HG02798 (cell line): ENCODE data around the gene ELL.
"Not testable (repeated sequence)": the region's sequence is repeated elsewhere in the genome, so short reads cannot be mapped to it uniquely, and the experiment has no call there.

Experiments
- ATAC-seq: cut with Tn5 transposase; IDR thresholded peaks from one replicate; pipeline ENCODE4 v1.9.1; 2021; ENCODE audit warnings: mild to moderate bottlenecking; ENCODE audit not compliant: unreplicated experiment, poor library complexity

The ELL gene

DNA sequence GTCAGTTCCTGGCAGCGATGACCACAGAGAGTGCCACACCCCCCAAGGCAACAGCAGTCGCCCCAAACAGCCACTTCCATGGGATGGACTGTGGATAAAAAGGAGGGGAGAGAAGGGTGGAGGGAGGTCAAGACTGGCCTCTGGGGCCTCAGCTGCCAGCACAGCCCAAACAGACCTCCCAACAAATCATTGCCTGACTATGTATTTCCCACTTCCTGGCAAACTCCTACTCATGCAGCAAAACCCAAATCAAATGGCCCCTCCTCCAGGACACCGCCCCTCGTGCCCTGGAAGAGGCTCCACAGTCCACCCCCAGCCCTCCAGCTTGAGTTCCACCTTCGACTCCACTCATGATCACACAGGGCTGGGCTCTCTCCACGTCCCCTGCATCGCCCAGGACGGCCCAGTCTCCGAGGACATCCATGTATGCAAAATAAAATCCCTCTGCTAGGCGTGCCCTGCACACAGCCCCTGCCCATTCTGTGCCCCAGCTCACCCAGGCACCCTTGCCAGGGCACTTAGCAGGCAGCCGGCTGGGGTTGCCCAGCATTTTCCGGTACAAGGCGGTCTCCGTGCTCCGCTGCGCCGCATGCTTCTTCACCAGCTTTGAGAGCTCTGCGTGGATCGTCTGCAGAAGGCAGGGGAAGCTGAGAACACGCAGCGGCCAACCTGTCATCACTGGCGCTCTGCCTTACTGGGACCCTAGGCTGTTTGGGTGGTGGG, 10.5 kb upstream of the ELL start:
- ATAC-seq: no peak

DNA sequence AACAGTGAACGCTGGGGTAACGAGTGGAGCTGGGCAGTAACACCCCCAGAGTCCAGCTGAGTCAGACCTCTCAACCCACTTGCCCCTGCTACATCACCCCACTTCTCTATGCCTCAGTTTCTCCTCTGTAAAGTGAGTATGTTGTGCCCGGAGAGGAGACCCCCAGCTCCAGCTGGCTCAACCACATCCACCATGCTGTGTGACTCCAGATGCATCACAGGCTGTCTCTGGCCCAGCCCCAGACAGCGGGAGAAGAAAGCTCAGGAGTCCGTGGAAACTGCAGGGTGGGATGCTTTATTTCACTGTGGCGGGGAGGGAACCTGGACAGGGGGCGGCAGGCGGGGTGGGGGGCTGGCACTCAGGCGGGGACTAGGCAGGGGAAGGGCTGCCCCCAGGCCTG, 9.6 kb upstream of the ELL start:
- no peak for ATAC-seq

DNA sequence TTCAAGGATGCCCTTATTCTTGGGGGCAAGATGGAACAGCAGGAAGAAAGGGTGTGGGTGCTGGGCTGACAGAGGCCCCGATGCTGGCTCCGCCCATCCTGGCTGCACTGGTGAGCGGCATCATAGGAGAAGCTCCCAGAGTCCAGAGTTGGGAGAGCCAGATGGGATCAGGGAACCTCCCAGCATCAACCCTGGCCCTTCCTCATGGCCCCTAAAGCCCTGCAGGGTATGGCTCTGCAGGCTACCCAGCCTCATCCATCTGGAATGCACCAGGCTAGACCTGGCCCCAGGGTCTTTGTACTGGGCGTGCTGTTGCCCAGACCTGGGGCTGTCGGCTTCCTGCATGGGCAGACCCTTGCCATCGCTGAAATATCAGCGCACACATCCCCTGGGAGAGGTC, 7.9 kb upstream of the ELL start:
- ATAC-seq: no peak

- ATAC-seq: no peak
Observed at GRCh38 chr19:18526316-18526715, 4.4 kb upstream of the ELL start.

GRCh38 chr19:18523841-18524240, 2.0 kb upstream of the ELL start:
- no peak for ATAC-seq

- not testable (repeated sequence) for ATAC-seq
Observed at GRCh38 chr19:18522862-18523440, 1.1 kb upstream of the ELL start.

GRCh38 chr19:18522124-18522861, 423 bp upstream of the ELL start:
- ATAC-seq: peak; percentile 89

DNA sequence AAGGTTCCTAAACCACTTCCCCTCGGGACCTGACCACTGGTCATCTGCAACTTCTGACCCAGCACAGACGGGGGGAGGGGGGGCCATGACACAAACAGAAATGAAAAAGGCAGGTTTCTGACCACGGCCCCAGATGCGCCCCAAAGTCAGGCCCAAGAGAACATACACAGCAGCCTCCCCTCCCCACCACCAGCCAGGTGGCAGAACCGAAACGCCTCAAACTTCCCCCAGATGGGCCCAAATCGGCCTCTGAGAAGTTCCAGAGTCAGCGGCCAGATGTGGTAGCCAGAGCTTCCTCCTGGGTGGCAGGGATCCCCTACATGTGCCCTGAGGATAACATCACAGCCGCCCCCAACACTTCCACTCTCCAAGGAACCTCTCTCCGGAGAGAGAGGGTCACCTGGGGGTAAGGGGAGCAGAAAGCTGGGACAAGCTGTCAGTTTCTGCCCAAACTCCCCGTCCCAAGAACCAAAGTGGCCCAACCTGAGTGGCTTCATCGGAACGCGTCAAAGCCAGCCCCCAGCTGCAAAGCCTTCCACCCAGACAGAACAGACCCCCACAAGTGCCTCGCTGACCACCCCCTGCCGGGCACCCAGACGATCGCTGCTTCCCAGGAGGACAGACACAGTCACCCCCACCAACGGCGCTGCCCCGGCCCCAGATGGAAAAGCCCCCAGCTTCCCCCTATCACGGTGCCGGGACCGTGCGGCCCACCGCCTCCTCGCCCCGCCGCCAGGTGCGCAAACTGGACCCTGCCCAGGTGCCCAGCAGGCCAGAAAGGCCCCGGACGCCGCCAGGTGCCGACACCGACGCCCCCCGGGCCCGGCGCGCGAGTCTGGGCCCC, 800 bp downstream of the ELL start:
- no peak for ATAC-seq

DNA sequence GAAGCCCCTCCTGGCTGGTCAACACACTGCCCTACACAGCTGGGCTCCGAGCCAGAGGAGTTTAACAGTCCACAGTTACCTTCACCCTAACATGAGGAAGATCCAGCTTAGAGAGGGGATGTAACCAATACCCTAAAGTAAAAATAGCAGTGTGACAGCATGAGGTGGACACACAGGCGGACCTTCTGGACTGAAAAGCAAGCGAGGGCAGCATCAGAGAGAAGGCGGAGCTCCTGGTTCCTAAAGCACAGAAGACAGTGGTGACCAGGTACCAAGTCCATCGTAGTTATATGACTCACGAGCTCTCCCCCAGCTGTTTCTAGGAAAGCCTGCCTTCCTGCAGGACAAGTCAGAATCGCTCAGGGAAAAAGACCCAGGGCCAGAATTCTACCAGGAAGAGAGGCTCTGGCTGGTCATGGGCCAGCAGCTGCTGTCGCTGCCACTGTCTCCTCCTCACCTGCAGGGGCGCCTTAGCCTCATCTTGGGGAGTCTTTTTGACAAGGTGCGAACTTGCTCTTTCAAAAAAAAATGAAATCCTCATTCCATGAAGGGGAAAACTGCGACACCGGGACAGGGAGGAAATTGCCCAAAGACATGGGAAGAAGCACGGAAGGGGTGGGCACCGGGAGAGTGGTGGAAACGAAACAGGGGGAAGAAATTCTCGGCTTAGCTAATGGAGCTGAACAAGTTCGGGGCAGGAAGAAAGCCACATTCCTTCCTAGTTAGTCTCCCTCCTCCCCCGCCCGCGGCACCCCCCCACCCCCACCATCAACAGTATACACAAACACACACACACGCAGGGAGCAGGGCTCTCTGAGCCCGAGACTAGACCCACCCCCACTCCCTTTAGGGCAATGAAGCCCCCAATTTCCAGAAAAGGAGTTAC, 1.7 kb downstream of the ELL start:
- ATAC-seq: no peak

GRCh38 chr19:18518639-18519038, 3.2 kb downstream of the ELL start:
- ATAC-seq: no peak

DNA sequence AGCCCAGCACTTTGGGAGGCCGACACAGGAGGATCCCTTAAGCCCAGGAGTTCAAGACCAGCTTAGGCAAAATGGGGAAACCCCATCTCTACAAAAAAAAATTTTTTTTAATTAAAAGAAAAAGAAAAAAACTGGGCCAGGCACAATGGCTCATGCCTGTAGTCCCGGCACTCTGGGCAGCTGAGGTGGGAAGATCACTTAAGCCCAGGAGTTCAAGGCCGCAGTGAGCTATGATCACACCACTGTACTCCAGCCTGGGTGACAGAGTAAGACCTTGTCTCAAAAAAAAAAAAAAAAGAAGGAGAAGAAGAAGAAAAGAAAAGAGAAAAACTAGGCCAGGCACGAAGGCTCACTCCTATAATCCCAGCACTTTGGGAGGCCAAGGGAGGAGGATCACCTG, 4.3 kb downstream of the ELL start:
- ATAC-seq: no peak

DNA sequence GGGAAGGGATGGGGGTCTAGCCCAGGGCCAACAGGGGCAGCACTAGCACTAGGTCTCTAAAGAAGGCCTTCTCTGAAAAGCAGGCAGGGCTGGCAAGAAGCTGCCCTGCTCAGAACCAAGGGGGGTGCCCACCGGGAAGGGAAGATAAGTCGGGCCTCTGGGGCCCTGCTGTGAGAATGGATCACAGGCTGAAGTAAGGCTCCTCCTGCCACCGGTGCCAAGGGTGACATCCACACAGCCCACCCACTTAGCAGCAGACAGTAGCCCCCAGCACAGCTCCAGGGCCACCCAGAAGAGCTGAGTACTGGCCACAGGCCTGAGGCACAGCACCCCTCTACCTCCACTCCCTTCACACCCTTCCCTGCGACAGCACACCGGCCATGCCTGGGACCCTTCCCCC, 5.9 kb downstream of the ELL start:
- ATAC-seq: no peak

- ATAC-seq: no peak
Observed at GRCh38 chr19:18514800-18515682, 6.8 kb downstream of the ELL start.

DNA sequence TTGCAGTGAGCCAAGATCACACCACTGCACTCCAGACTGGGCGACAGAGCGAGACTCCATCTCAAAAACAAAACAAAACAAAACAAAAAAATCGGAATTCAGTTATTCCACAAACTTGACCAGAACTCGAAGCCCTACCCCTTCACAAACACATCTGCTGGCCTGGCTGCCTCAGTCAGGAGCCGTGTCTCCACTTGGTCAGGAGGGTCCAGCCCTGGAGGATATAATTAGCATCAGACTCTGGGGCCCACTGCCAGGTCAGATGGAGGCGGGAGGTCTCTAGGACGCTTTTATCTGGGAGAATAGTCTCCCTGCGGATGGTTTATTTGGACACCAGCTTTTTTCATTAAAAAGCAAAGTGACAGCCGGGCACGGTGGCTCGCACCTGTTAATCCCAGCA, 8.0 kb downstream of the ELL start:
- ATAC-seq: no peak

GRCh38 chr19:18510216-18510615, 11.7 kb downstream of the ELL start:
- no peak for ATAC-seq

GRCh38 chr19:18508585-18508984, 13.3 kb downstream of the ELL start:
- no peak for ATAC-seq

DNA sequence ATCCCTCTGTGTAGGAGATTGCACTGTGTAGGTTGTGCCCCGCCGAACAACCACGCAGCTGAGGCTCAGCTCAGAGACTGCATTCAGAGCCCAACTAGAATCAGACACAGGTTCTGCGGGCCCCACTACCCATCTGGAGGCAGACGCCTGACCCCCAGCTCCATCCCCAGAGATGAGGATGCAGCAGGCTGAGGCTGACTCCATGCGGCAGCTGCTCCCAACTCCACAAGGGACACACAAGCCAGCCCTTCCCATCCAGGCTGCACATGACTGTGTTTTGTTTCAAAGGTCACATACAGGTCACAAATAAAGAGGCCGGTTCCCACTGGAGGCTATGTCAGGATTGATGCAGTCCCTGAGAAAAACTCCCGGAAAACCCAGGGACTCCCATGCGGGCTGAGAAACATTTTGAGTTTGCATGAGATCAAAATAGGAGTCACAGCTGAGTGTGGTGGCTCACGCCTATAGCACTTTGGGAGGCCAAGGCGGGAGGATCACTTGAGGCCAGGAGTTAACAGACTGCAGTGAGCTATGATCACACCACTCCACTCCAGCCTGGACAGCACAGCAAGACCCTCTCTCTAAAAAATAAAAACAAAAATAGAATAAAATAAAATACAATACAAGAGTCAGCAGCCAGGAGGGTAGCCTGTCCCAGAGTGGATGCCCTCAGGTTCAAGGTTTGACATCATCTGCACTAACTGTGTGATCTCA, 14.0 kb downstream of the ELL start:
- ATAC-seq: no peak

GRCh38 chr19:18507021-18507726, 14.7 kb downstream of the ELL start:
- ATAC-seq: no peak
